Measurements from ENCODE around the gene SNX9. TPM values are rescaled to one million over a fixed set of nuclear protein-coding genes. Genes with fewer than 3 reads are reported as not detected.

SNX9 gene
- total and polyA plus RNA-seq, 10 of the 15 experiments (the other 5 are each of a cell fraction or from before 2014, with no cell fraction given) = 0.03 to 2.0 (median 0.37) TPM

DNA sequence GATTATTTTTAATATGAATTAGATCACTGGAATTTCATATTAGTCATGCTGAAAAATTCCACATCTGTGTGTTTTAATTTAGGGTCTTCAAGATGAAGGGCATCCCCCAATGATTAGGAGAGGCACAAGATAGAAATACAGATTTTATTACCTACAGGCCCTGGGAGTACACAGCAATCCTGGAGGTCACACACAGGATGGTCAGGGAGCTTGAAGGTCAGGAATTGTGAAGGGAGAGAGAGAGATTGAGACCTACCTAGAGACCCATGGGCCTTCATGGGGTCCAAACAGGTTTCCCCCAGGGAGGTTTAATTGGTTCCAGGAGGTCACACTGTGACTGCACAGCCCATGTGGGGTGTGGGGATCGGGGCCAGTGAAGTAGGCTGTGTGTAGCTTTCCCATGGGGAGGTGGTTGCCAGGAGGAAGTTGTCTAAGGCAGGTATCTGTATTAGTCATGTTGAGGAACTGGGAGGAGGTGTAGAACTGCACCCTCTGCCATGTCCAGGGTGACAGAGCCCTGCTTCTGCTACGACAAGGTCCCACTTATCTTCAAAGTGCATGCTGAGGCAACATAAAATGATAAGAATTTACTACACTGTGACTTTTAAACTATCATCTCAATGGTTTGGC, 18.3 kb downstream of the SNX9 start (continued):
- TF ChIP-seq EP300 (IDR thresholded peaks at IDR 0.05; ENCODE audit: borderline replicate concordance in 1 of 2, control insufficient read depth in 1 of 2, low read depth in 2 of 2, low read length in 2 of 2) = peak in 1 of 2 experiments; percentile 38; a peak in 2 of 4 replicates
- no peak for TF ChIP-seq MTA3 (IDR thresholded peaks at IDR 0.05; ENCODE audit: borderline replicate concordance, low read length)
- 0 out of 2 replicates have a peak, but pooled peaks have one; percentile 20 for TF ChIP-seq ATF7 (IDR thresholded peaks at IDR 0.05; ENCODE audit: low read depth)
- TF ChIP-seq BCL11A (IDR thresholded peaks at IDR 0.05; ENCODE audit: low read depth, low read length) = peak; percentile 47; the same call in 1 of the 2 replicates
- TF ChIP-seq TCF12 (IDR thresholded peaks at IDR 0.05; ENCODE audit: low read depth, low read length) = 0 out of 2 replicates have a peak, but pooled peaks have one; percentile 29
- 0 out of 2 replicates have a peak, but pooled peaks have one; percentile 25 for TF ChIP-seq NKRF (conservative IDR thresholded peaks at IDR 0.05)
- TF ChIP-seq ZNF274 (IDR thresholded peaks at IDR 0.05; ENCODE audit: insufficient read depth, insufficient read length) = no peak
- TF ChIP-seq JUND (IDR thresholded peaks at IDR 0.05; ENCODE audit: low read depth, low read length) = peak; percentile 59; the same call in 1 of the 2 replicates
- TF ChIP-seq IRF4 (IDR thresholded peaks at IDR 0.05; ENCODE audit: low read depth, low read length) = peak; percentile 92
- TF ChIP-seq MTA2 (IDR thresholded peaks at IDR 0.05; ENCODE audit: low read depth) = peak; percentile 62
- TF ChIP-seq SP1 (IDR thresholded peaks at IDR 0.05; ENCODE audit: low read depth, low read length) = peak; percentile 15
- TF ChIP-seq RFX5 (IDR thresholded peaks at IDR 0.05; ENCODE audit: low read depth, low read length) = peak; percentile 63; the same call in 1 of the 2 replicates
- TF ChIP-seq, protein P1, sequence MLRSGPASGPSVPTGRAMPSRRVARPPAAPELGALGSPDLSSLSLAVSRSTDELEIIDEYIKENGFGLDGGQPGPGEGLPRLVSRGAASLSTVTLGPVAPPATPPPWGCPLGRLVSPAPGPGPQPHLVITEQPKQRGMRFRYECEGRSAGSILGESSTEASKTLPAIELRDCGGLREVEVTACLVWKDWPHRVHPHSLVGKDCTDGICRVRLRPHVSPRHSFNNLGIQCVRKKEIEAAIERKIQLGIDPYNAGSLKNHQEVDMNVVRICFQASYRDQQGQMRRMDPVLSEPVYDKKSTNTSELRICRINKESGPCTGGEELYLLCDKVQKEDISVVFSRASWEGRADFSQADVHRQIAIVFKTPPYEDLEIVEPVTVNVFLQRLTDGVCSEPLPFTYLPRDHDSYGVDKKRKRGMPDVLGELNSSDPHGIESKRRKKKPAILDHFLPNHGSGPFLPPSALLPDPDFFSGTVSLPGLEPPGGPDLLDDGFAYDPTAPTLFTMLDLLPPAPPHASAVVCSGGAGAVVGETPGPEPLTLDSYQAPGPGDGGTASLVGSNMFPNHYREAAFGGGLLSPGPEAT (IDR thresholded peaks at IDR 0.05; ENCODE audit: low read depth) = peak; percentile 36; the same call in 1 of the 2 replicates
